HCT116 (cell line): ENCODE data around the gene INF2.

Source experiments
- CTCF ChIP-seq, 3 experiments: fragments of 200-600 bp in 1 of 3; sonication (generic) in 1 of 3; IDR thresholded peaks in 2 of 3; conservative IDR thresholded peaks in 1 of 3; 2 replicates each; pipeline ENCODE4 v1.5.1; 2012 to 2017; ENCODE audit warnings: low read depth in 2 of 3, low read length in 2 of 3, antibody characterized with exemption in 1 of 3, borderline replicate concordance in 1 of 3, control low read depth in 1 of 3, mild to moderate bottlenecking in 1 of 3, mixed read lengths in 1 of 3, mixed run types in 1 of 3, moderate library complexity in 1 of 3; ENCODE audit not compliant: insufficient read depth in 1 of 3
- EGR1 ChIP-seq: IDR thresholded peaks from 2 replicates; pipeline ENCODE4 v1.6.1; 2012; ENCODE audit warnings: low read depth
- EZH2 ChIP-seq: fragments of 200-600 bp; sonication (generic); IDR thresholded peaks from 2 replicates; pipeline ENCODE4 v1.6.1; 2017; ENCODE audit warnings: antibody characterized with exemption, mixed run types
- EZH2phosphoT487 ChIP-seq: fragments of 200-600 bp; IDR thresholded peaks from 2 replicates; pipeline ENCODE4 v1.6.1; 2018; ENCODE audit warnings: antibody characterized with exemption, borderline replicate concordance
- JUND ChIP-seq: IDR thresholded peaks from 2 replicates; pipeline ENCODE4 v1.6.1; 2012
- POLR2A ChIP-seq: IDR thresholded peaks from 2 replicates; pipeline ENCODE4 v1.7.0; 2011; ENCODE audit warnings: borderline replicate concordance; ENCODE audit not compliant: insufficient read depth, insufficient read length; ENCODE audit errors: extremely low read depth
- POLR2AphosphoS5 ChIP-seq: IDR thresholded peaks from 2 replicates; pipeline ENCODE4 v1.6.1; 2011; ENCODE audit warnings: mild to moderate bottlenecking, low read depth, low read length, moderate library complexity
- SRF ChIP-seq: IDR thresholded peaks from 2 replicates; pipeline ENCODE4 v1.6.1; 2012; ENCODE audit warnings: low read depth
- YY1 ChIP-seq: IDR thresholded peaks from 2 replicates; pipeline ENCODE4 v1.6.1; 2011; ENCODE audit warnings: low read length, low read depth, moderate library complexity, mild to moderate bottlenecking; ENCODE audit not compliant: insufficient replicate concordance; ENCODE audit errors: extremely low read depth
- TF ChIP-seq, protein P1 (sequence below): IDR thresholded peaks from 2 replicates; pipeline ENCODE4 v1.6.1; 2012; ENCODE audit warnings: low read depth

DNA sequence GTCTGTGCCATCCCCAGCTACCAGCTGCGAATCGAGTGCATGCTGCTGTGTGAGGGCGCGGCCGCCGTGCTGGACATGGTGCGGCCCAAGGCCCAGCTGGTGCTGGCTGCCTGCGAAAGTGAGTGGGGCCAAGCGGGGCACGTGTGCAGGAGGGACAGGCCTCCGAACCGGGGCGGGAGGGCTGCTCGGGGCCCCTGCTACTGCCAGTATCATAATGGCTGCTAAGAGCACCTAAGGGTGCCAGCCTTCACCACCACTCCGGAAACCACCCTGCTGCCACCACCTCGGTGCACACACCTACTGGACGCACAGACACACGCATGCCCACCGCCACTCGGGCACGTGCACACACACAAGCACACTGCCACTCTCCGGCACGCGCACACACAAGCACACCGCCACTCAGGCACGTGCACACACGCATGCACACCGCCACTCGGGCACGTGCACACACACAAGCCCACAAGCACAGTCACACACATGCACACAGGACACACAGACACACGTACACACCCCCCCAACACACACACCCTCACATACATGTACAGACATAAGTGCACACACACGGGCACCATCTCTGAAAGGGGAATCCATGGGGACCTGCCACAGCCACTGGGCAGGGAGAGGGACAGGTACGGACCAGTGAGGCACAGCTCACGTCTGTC, 20.8 kb downstream of the INF2 start:
- TF ChIP-seq EZH2: no peak
- TF ChIP-seq CTCF (IDR thresholded peaks at IDR 0.05 in 2 of 3, conservative IDR thresholded peaks at IDR 0.05 in 1 of 3; ENCODE audit: borderline replicate concordance in 1 of 3, insufficient read depth in 1 of 3, low read depth in 2 of 3, low read length in 2 of 3): no peak
- TF ChIP-seq POLR2AphosphoS5: no peak
- TF ChIP-seq JUND: no peak
- TF ChIP-seq, protein P1, sequence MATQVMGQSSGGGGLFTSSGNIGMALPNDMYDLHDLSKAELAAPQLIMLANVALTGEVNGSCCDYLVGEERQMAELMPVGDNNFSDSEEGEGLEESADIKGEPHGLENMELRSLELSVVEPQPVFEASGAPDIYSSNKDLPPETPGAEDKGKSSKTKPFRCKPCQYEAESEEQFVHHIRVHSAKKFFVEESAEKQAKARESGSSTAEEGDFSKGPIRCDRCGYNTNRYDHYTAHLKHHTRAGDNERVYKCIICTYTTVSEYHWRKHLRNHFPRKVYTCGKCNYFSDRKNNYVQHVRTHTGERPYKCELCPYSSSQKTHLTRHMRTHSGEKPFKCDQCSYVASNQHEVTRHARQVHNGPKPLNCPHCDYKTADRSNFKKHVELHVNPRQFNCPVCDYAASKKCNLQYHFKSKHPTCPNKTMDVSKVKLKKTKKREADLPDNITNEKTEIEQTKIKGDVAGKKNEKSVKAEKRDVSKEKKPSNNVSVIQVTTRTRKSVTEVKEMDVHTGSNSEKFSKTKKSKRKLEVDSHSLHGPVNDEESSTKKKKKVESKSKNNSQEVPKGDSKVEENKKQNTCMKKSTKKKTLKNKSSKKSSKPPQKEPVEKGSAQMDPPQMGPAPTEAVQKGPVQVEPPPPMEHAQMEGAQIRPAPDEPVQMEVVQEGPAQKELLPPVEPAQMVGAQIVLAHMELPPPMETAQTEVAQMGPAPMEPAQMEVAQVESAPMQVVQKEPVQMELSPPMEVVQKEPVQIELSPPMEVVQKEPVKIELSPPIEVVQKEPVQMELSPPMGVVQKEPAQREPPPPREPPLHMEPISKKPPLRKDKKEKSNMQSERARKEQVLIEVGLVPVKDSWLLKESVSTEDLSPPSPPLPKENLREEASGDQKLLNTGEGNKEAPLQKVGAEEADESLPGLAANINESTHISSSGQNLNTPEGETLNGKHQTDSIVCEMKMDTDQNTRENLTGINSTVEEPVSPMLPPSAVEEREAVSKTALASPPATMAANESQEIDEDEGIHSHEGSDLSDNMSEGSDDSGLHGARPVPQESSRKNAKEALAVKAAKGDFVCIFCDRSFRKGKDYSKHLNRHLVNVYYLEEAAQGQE: no peak
- no peak for TF ChIP-seq EZH2phosphoT487
- no peak for TF ChIP-seq POLR2A
- no peak for TF ChIP-seq SRF
- TF ChIP-seq YY1: no peak
- no peak for TF ChIP-seq EGR1
